GM13977 (cell line): ENCODE measurements around the gene GAS2.

Source experiments
- DNase-seq: peaks from one replicate; pipeline ENCODE4 v3.0.0; 2012; ENCODE audit warnings: low spot score
- CTCF ChIP-seq: IDR thresholded peaks from 2 replicates; pipeline ENCODE4 v1.5.1; 2012; ENCODE audit warnings: mild to moderate bottlenecking, control low read depth; ENCODE audit not compliant: insufficient read depth; ENCODE audit errors: extremely low read depth, missing control alignments
- in situ Hi-C: fragments of 300-500 bp; cut with MboI; formaldehyde crosslinking; loops from one replicate; pipeline ENCODE4 v1.12.0; 2022; ENCODE audit warnings: low sequenced_read_pairs, low pct_unique_long_range_greater_than_20kb, mixed read lengths, inconsistent platforms; ENCODE audit not compliant: unreplicated experiment

The GAS2 gene

GRCh38 chr11:22778642-22779041, 112.2 kb downstream of the GAS2 start:
- in situ Hi-C loops: loop anchor here (25.0 kb wide), 1 partner anchor 441 kb away; the partner anchor contains the start of gene SLC17A6
- no peak for DNase-seq

GRCh38 chr11:22779850-22780249, 113.4 kb downstream of the GAS2 start:
- in situ Hi-C loops: loop anchor here (25.0 kb wide), 1 partner anchor 443 kb away; the partner anchor contains the start of gene SLC17A6
- TF ChIP-seq CTCF: no peak
- no peak for DNase-seq

More at GRCh38 chr11:22778642-22779041, 112.2 kb downstream of the GAS2 start:
- TF ChIP-seq CTCF: peak; percentile 31

- TF ChIP-seq CTCF: no peak
- in situ Hi-C loops: loop anchor here (25.0 kb wide), 1 partner anchor 444 kb away; the partner anchor contains the start of gene SLC17A6
- peak; percentile 7 for DNase-seq
These were observed 114.7 kb downstream of the GAS2 start for GRCh38 chr11:22780952-22781593.

- in situ Hi-C loops: loop anchor here (25.0 kb wide), 1 partner anchor 448 kb away; the partner anchor contains the start of gene SLC17A6
- TF ChIP-seq CTCF: no peak
- DNase-seq: no peak
These were observed 118.8 kb downstream of the GAS2 start for GRCh38 chr11:22785251-22785650.

- peak; percentile 47 for DNase-seq
- no peak for TF ChIP-seq CTCF
- in situ Hi-C loops: loop anchor here (25.0 kb wide), 1 partner anchor 449 kb away; the partner anchor contains the start of gene SLC17A6
These were observed 120.1 kb downstream of the GAS2 start for GRCh38 chr11:22786475-22786874.

GRCh38 chr11:22787055-22787454, 120.6 kb downstream of the GAS2 start:
- TF ChIP-seq CTCF: no peak
- in situ Hi-C loops: loop anchor here (25.0 kb wide), 1 partner anchor 450 kb away; the partner anchor contains the start of gene SLC17A6

More at GRCh38 chr11:22787055-22787454, 120.6 kb downstream of the GAS2 start:
- no peak for DNase-seq
